GM19099 (cell line): ENCODE data around the gene SHE.

Experiments used
- POLR2A ChIP-seq: IDR thresholded peaks from 3 replicates; pipeline ENCODE4 v1.6.1; 2011; ENCODE audit warnings: low read depth; ENCODE audit not compliant: insufficient read length; ENCODE audit errors: extremely low read depth

SHE gene

GRCh38 chr1:154502066-154502743 lies at the start of gene SHE, which contains the start of gene TDRD10:
Gene SHE, minus strand, starts transcription at chr1:154502412. Its CDS starts 386 bp downstream, at chr1:154502026.
Gene TDRD10, plus strand, starts transcription at chr1:154502219. Its CDS starts 4,685 bp downstream, at chr1:154506904.
- TF ChIP-seq POLR2A = no peak

DNA sequence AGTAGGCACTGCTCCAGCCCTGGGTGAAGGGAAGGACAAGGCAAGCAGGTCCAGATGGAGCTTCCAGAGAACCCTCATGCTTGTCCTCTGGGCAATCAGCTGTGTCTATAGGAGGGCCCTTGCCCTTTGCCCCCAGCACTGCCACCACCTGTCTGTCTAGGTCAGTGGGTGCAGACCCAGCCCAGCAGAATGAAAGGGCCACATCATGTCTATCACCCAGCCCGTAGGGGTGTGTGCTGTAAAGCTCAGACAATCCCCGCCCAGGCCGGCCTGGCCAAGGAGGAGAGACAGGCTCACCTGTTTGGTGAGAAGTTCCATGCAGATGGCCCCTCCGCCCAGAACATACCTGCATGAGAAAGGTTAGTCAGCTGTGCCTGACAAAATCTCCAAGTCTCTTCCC lies 49.3 kb upstream of the SHE start:
- no peak for TF ChIP-seq POLR2A

DNA sequence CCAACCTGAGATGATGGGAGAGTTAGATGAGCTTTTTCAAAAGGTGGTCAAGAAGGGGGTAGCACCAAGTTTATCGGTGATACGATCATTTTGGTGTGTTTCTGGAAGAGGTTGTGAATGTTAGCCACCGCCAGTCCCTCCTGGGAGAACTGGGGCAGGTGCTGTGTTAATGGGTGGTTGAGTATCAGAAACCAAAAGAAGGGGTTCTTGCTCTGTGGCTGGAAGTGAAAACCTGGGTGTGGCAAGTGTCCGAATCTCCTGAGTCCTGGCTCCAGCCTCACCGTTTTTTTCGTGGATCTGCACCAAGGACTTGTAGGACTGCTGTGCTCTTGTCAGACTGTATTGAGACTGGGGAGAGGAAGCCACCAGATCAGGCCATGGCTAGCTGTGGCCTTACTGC lies 48.4 kb upstream of the SHE start:
- no peak for TF ChIP-seq POLR2A

- no peak for TF ChIP-seq POLR2A
Observed at GRCh38 chr1:154550070-154550469, 47.9 kb upstream of the SHE start.

GRCh38 chr1:154549202-154549770 lies 47.1 kb upstream of the SHE start:
- no peak for TF ChIP-seq POLR2A

DNA sequence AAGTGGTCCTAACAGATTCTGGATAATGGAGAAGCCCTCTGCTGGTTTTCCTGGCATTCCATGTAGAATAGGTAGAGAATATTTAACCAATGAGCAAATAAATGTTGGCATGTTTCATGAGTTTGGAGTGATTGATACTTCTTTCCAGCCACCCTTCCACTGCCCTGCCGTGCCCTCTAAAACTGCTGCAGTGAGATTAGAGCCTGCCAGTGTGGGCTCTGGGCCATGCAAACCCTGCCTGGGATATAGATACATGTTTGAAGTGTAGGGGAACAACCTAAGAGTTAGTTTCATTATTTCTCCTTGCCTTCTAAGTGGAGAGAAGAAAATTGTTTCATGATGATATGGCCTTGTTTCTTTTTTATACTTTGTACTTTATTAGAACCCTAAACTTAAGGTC lies 45.8 kb upstream of the SHE start:
- TF ChIP-seq POLR2A = no peak

DNA sequence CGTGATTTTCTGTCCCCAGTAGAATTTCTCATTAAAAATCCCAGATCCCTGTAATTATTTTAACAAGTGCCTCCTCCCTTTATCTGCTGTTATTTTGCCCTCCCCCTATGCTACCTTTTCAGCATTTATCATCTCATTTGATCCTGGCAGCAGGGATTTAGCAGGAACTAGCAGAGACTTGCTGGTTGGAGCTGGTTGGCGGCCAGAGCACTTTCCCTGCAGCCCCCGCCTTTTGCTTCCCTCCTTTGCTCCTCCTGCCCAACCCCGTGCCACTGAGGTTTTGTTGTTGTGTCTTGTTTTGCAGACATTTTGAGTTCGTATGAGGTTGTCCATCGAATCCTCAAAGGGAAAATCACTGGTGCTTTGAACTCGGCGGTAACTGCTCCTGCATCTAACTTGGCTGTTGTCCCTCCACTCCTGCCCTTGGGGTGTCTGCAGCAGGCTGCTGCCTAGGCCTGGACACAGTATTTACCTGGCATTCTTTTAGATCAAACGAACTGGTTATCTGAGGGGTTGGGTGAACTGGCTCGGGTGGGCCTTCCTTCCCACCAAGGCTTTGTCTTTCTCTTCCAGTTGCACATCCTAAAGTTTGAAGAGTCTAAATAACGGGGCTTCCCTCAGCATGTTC lies 45.0 kb upstream of the SHE start:
- no peak for TF ChIP-seq POLR2A

- TF ChIP-seq POLR2A = no peak
Observed at GRCh38 chr1:154546264-154547063, 44.3 kb upstream of the SHE start.

- no peak for TF ChIP-seq POLR2A
Observed at GRCh38 chr1:154541231-154541630, 39.0 kb upstream of the SHE start.

DNA sequence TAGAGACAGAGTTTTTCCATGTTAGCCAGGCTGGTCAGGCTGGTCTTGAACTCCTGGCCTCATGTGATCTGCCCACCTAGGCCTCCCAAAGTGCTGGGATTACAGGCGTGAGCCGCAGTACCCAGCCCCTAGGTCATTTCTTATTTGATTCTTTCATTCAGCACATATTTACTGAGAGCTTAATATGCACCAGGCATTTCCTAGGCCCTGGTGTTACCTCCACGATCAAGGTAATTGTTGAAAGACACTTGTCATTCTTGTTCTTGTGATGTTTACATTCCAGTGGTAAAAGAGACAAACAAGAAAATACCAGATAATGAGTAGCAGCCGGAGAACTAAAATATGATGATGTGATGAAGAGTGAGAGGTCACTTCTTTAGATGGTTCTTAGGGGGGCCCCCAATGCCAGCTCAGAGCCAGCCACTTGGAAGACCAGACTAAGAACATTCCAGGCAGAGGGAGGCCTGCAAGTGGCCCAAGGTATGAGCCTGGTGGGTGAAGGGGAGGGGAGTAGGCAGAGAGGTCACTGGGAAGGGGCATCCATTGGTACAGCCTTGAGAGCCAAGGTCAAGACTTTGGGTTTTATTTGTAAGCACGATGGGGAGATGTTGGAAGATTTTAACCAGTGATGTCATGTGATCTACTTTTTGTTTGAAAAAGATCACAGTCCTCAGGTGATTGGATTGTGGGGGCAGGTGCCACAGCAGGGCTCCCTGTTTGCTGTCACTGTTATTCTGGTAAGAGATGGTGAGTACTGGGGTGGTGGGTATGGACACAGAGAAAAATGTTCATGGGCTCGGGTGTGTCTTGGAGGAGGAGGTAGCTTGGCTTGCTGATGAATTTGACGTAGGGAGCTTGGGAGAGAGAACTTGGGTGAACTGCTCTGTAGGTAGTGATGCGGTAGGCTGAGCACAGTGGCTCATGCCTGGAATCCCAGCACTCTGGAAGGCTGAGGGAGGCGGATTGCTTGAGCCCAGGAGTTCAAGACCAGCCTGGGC lies 37.6 kb upstream of the SHE start:
- no peak for TF ChIP-seq POLR2A

GRCh38 chr1:154536570-154536969 lies 34.4 kb upstream of the SHE start:
- TF ChIP-seq POLR2A = no peak

- TF ChIP-seq POLR2A = no peak
Observed at GRCh38 chr1:154533952-154534844, 32.0 kb upstream of the SHE start.

DNA sequence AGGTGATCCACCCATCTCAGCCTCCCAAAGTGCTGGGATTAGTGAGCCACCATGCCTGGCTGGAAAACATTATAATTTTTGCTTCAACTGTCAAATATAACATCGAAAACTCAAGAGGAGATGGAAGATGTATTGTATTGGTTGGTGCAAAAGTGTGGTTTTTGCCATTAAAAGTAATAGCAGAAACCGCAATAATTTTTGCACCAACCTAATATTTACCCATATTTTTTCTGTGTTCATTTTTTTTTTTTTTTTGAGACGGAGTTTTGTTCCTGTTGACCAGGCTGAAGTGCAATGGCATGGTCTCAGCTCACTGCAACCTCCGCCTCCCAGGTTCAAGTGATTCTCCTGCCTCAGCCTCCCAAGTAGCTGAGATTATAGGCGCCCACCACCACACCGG lies 27.1 kb upstream of the SHE start:
- no peak for TF ChIP-seq POLR2A
